Keratinocyte (primary cell): ENCODE data around the gene LYSMD2.

ENCODE experiments used
- CTCF ChIP-seq, 3 experiments: IDR thresholded peaks in 1 of 3; conservative IDR thresholded peaks in 1 of 3; optimal IDR thresholded peaks in 1 of 3; 2 replicates in 2 of 3; 3 replicates in 1 of 3; pipeline versions ENCODE3 to v1.5.1; 2011; ENCODE audit warnings: low read length in 3 of 3, mild to moderate bottlenecking in 3 of 3, moderate library complexity in 2 of 3, control low read depth in 1 of 3, inconsistent platforms in 1 of 3; ENCODE audit not compliant: insufficient read depth in 2 of 3; ENCODE audit errors: extremely low read depth in 1 of 3
- EZH2 ChIP-seq: IDR thresholded peaks from one replicate; pipeline ENCODE4 v1.6.1; 2012; ENCODE audit warnings: inconsistent platforms, mild to moderate bottlenecking, low read length, moderate library complexity

- TF ChIP-seq EZH2 (no peak), CTCF (optimal IDR thresholded peaks at IDR 0.05 in 1 of 3, IDR thresholded peaks at IDR 0.05 in 1 of 3, conservative IDR thresholded peaks at IDR 0.05 in 1 of 3; ENCODE audit: extremely low read depth in 1 of 3, insufficient read depth in 2 of 3, low read length in 3 of 3) (no peak)
Observed at GRCh38 chr15:51724199-51724598, 13.3 kb downstream of the LYSMD2 start.
